PC-9 (cell line): ENCODE results near the gene ARHGAP10. TPM values are rescaled to one million over a fixed set of nuclear protein-coding genes. Genes with fewer than 3 reads are reported as not detected.

Experiments used
- BruUV-seq: library from RNA; stranded (reverse); fragments of 400-500 nt; replicated peaks from 2 replicates; lab custom pipeline; 2021; lab: Mats Ljungman, UMichigan
- CTCF ChIA-PET: fragments of 300-600 bp; sonication (Branson Sonifier 250); formaldehyde crosslinking; loops from one replicate; lab custom pipeline; 2022; ENCODE audit warnings: antibody characterized with exemption; lab: Charles Lee
- POLR2A ChIA-PET: fragments of 300-600 bp; sonication (Branson Sonifier 250); formaldehyde crosslinking; loops from one replicate; lab custom pipeline; 2022; ENCODE audit warnings: antibody characterized with exemption; ENCODE audit not compliant: unreplicated experiment; lab: Charles Lee
- DNase-seq, 2 experiments: peaks; one replicate each; pipeline versions ENCODE4 v3.0.0 to v3.0.0-alpha.2; 2015 to 2022; ENCODE audit warnings: mixed read lengths in 1 of 2
- H2AFZ ChIP-seq: fragments of 200-600 bp; sonication (generic); 2 replicates; pipeline ENCODE4 v1.8.1; 2017; ENCODE audit warnings: antibody characterized with exemption
- H3F3A ChIP-seq: fragments of 200-600 bp; sonication (generic); 2 replicates; pipeline ENCODE4 v1.8.1; 2017; ENCODE audit warnings: antibody characterized with exemption, mild to moderate bottlenecking, low read depth; ENCODE audit not compliant: insufficient read depth
- H3K27ac ChIP-seq: fragments of 200-600 bp; sonication (generic); 2 replicates; pipeline ENCODE4 v1.6.1; 2016; ENCODE audit warnings: mixed run types
- H3K27me3 ChIP-seq: fragments of 200-600 bp; sonication (generic); 2 replicates; pipeline ENCODE4 v1.6.1; 2016; ENCODE audit warnings: low read depth, mixed run types; ENCODE audit not compliant: insufficient read depth
- H3K36me3 ChIP-seq: fragments of 200-600 bp; sonication (generic); 2 replicates; pipeline ENCODE4 v1.6.1; 2016; ENCODE audit warnings: low read depth, mixed run types
- H3K4me1 ChIP-seq: fragments of 200-600 bp; sonication (generic); replicated peaks from 2 replicates; pipeline ENCODE4 v1.6.1; 2016; ENCODE audit warnings: mixed run types; ENCODE audit not compliant: insufficient read depth
- H3K4me2 ChIP-seq: fragments of 200-600 bp; sonication (generic); 2 replicates; pipeline ENCODE4 v1.6.1; 2017; ENCODE audit warnings: mixed run types
- H3K4me3 ChIP-seq: fragments of 200-600 bp; sonication (generic); 2 replicates; pipeline ENCODE4 v1.6.1; 2016; ENCODE audit warnings: mixed run types
- H3K79me2 ChIP-seq: fragments of 200-600 bp; sonication (generic); 2 replicates; pipeline ENCODE4 v1.6.1; 2017; ENCODE audit warnings: low read depth, mixed run types
- H3K9me2 ChIP-seq: fragments of 200-600 bp; sonication (generic); 2 replicates; pipeline ENCODE4 v1.8.1; 2017; ENCODE audit warnings: mild to moderate bottlenecking; ENCODE audit not compliant: insufficient read depth
- H3K9me3 ChIP-seq: fragments of 200-600 bp; sonication (generic); 2 replicates; pipeline ENCODE4 v1.8.1; 2016; ENCODE audit warnings: low read depth; ENCODE audit not compliant: insufficient read depth
- H4K20me1 ChIP-seq: fragments of 200-600 bp; sonication (generic); 2 replicates; pipeline ENCODE4 v1.8.1; 2017; ENCODE audit not compliant: insufficient read depth
- CTCF ChIP-seq: fragments of 200-600 bp; sonication (generic); conservative IDR thresholded peaks from 2 replicates; pipeline ENCODE4 v1.6.1; 2017; ENCODE audit warnings: mixed run types, antibody characterized with exemption, mild to moderate bottlenecking, moderate library complexity
- EZH2 ChIP-seq: fragments of 200-600 bp; sonication (generic); IDR thresholded peaks from 2 replicates; pipeline ENCODE4 v1.8.0; 2017; ENCODE audit warnings: antibody characterized with exemption, low read depth
- intact Hi-C: fragments of 100-400 bp; cut with micrococcal nuclease; formaldehyde crosslinking; loops from one replicate; pipeline ENCODE4 v1.10.0; 2022; ENCODE audit not compliant: unreplicated experiment
- total RNA-seq: library from RNA; stranded (reverse); gene quantifications from 2 replicates; pipeline ENCODE4 v1.2.3, GENCODE V29; 2021

Gene ARHGAP10
- total RNA-seq, 1 experiment from 2014 or later: 27.5 TPM

DNA sequence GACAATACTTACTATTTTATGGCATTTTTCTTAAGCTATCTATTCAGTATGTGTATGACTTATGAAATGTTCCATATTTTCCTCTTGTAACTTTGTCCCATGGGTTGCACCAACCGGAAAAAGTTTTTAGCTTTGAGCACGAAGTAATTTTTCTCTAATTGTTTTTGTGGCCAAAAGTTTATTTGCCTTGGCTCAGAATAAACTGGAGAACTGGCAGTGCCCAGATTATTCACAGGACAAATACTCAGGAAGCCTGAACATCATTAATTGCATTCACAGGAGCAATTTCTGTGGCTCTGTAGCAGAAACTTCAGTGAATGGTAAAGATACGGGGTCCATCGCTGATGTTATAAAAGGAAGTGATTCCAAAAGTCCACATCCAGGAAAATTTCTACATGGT is 184.5 kb downstream of the ARHGAP10 start:
- H4K20me1 ChIP-seq: no peaks in the 10 kb centered on the region
- no peaks in the 10 kb centered on the region for H3K4me1 ChIP-seq
- no peaks in the 10 kb centered on the region for H3F3A ChIP-seq
- H3K9me2 ChIP-seq: no peaks in the 10 kb centered on the region
- H3K36me3 ChIP-seq: no peaks in the 10 kb centered on the region
- no peaks in the 10 kb centered on the region for H3K79me2 ChIP-seq
- intact Hi-C loops: no loop called here
- ChIA-PET CTCF (no interaction called here), POLR2A (no interaction called here)
- no peak overlapping the region for H3K4me3 ChIP-seq
- no peak overlapping the region for H2AFZ ChIP-seq
- DNase-seq: no peak
- H3K27me3 ChIP-seq: no peaks in the 10 kb centered on the region
- TF ChIP-seq EZH2 (no peak), CTCF (no peak)
- no TSS peak for BruUV-seq
- no peak overlapping the region for H3K4me2 ChIP-seq
- H3K27ac ChIP-seq: no peak overlapping the region
- H3K9me3 ChIP-seq: no peaks in the 10 kb centered on the region

DNA sequence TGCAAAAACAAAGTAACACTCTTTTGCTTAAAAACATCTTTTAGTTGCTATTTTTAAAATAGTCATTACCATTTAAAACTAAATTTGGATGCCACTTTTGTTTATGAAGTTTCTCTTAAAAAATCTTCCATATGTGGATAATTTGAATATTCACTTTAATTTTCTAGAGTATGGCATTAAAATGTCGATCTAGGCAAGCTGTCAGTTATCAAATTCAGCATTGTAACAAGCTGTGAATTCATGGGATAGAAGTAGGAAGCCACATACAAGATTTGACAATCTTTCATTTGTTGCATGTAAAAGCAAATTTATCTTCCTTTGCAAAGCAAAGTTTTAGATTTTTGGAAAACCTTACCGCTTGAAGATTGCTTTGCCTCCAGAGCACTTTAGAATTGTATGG is 191.5 kb downstream of the ARHGAP10 start:
- no TSS peak for BruUV-seq
- no peaks in the 10 kb centered on the region for H3K27me3 ChIP-seq
- intact Hi-C loops: no loop called here
- H3K9me3 ChIP-seq: no peaks in the 10 kb centered on the region
- H3K36me3 ChIP-seq: no peaks in the 10 kb centered on the region
- H4K20me1 ChIP-seq: no peaks in the 10 kb centered on the region
- POLR2A ChIA-PET: no interaction called here
- no peak for DNase-seq
- no peak overlapping the region for H3K4me2 ChIP-seq
- no peak overlapping the region for H3K27ac ChIP-seq
- no peak overlapping the region for H3K4me3 ChIP-seq
- no peak overlapping the region for H2AFZ ChIP-seq
- H3K79me2 ChIP-seq: no peaks in the 10 kb centered on the region
- H3K4me1 ChIP-seq: no peaks in the 10 kb centered on the region
- H3F3A ChIP-seq: no peaks in the 10 kb centered on the region
- CTCF ChIA-PET: no interaction called here
- TF ChIP-seq EZH2 (no peak), CTCF (no peak)
- no peaks in the 10 kb centered on the region for H3K9me2 ChIP-seq

DNA sequence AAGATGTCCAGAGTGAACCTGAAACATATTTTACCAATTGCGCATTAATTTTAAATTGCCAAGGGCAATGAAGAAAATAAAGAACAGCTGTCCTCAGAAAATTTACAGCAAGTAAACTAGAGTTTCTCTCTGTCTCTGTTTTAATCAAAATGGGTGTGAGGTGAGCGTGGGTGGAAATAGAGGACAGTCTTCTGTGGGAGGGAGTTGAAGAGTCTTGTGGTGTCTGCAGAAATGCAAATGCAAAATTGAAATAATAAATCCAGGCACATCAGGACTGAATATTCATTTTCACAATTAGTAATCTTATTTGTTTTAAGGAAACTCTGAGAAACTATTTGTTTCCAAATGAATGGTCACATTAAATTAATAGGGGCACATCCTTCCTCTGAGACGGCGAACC is 192.0 kb downstream of the ARHGAP10 start:
- H3K27me3 ChIP-seq: no peaks in the 10 kb centered on the region
- no peaks in the 10 kb centered on the region for H3K4me1 ChIP-seq
- H4K20me1 ChIP-seq: no peaks in the 10 kb centered on the region
- DNase-seq: no peak
- CTCF ChIA-PET: no interaction called here
- no peak for TF ChIP-seq EZH2
- TF ChIP-seq CTCF: no peak
- H3K9me3 ChIP-seq: no peaks in the 10 kb centered on the region
- no peaks in the 10 kb centered on the region for H3K9me2 ChIP-seq
- H3F3A ChIP-seq: no peaks in the 10 kb centered on the region
- no TSS peak for BruUV-seq
- no peak overlapping the region for H3K4me3 ChIP-seq
- H3K27ac ChIP-seq: no peak overlapping the region
- intact Hi-C loops: loop anchor here (2.0 kb wide), 1 partner anchor 1337 kb away; no protein-coding TSS in a partner anchor
- no peaks in the 10 kb centered on the region for H3K79me2 ChIP-seq
- no peak overlapping the region for H3K4me2 ChIP-seq
- POLR2A ChIA-PET: no interaction called here
- H3K36me3 ChIP-seq: no peaks in the 10 kb centered on the region
- H2AFZ ChIP-seq: no peak overlapping the region
